ENCODE measurements around the gene APLP1. TPM values are rescaled to one million over a fixed set of nuclear protein-coding genes. Genes with fewer than 3 reads are reported as not detected.
A peak's percentile ranks its signal among the peaks of the same experiment; 100 is the strongest.

Gene APLP1
- total RNA-seq, 2 donors from 2014 or later = 17.5 to 33.6 TPM

DNA sequence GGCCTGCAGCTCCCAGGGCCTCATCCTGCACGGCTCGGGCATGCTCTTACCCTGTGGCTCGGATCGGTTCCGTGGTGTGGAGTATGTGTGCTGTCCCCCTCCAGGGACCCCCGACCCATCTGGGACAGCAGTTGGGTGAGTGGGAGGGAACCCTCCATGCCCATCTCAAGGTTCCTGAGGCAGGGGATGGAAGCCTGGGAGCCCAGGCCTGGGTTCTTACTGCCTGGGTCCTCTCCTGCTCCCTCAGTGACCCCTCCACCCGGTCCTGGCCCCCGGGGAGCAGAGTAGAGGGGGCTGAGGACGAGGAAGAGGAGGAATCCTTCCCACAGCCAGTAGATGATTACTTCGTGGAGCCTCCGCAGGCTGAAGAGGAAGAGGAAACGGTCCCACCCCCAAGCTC lies 3.2 kb downstream of the APLP1 start:
- Histone ChIP-seq H3K4me1 (peaks cover 0 to 26% of the 10 kb centered on the region in 2 donors), H3K36me3 (no peaks in the 10 kb centered on the region), H3K4me3 (no peak overlapping the region), H3K9me3 (no peaks in the 10 kb centered on the region), H3K27ac (no peak overlapping the region), H3K27me3 (no peaks in the 10 kb centered on the region)
- no peak for DNase-seq (ENCODE audit: low spot score)
- TF ChIP-seq CTCF (IDR thresholded peaks at IDR 0.05) = no peak

DNA sequence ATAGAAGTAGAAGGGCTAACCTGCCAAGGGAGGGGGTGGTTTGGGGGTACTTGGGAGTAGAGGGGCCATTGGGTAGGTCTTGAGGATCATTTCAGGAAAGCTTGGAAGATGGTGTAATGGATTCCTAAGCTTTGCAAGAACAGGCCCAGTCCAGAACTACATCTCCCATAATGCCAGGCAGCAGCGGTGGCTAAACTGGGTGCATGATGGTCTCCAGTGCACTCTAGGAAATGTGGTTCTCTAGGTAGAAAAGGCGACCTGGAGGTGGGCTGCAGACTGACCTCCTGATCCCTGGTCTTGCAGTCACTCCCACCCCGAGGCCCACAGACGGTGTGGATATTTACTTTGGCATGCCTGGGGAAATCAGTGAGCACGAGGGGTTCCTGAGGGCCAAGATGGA lies 3.8 kb downstream of the APLP1 start:
- H3K9me3 ChIP-seq = no peaks in the 10 kb centered on the region
- H3K27me3 ChIP-seq = no peaks in the 10 kb centered on the region
- DNase-seq (ENCODE audit: low spot score) = no peak
- TF ChIP-seq CTCF (IDR thresholded peaks at IDR 0.05) = no peak
- H3K27ac ChIP-seq = no peak overlapping the region
- H3K36me3 ChIP-seq = no peaks in the 10 kb centered on the region
- no peak overlapping the region for H3K4me3 ChIP-seq
- H3K4me1 ChIP-seq = peaks cover 0 to 26% of the 10 kb centered on the region in 2 donors

- DNase-seq (ENCODE audit: low spot score) = no peak
- H3K4me1 ChIP-seq = peaks cover 0 to 14% of the 10 kb centered on the region in 2 donors
- H3K9me3 ChIP-seq = no peaks in the 10 kb centered on the region
- no peaks in the 10 kb centered on the region for H3K36me3 ChIP-seq
- TF ChIP-seq CTCF (IDR thresholded peaks at IDR 0.05) = no peak
- H3K27me3 ChIP-seq = no peaks in the 10 kb centered on the region
- H3K4me3 ChIP-seq = no peak overlapping the region
- H3K27ac ChIP-seq = no peak overlapping the region
These were observed 6.1 kb downstream of the APLP1 start for GRCh38 chr19:35874392-35874930.

- Histone ChIP-seq H3K27me3 (no peaks in the 10 kb centered on the region), H3K9me3 (no peaks in the 10 kb centered on the region), H3K36me3 (no peaks in the 10 kb centered on the region), H3K4me3 (no peak overlapping the region), H3K4me1 (peaks cover 0 to 7% of the 10 kb centered on the region in 2 donors), H3K27ac (no peak overlapping the region)
- DNase-seq (ENCODE audit: low spot score) = no peak
- TF ChIP-seq CTCF (IDR thresholded peaks at IDR 0.05) = no peak
These were observed 10.7 kb downstream of the APLP1 start for GRCh38 chr19:35879068-35879467.

DNA sequence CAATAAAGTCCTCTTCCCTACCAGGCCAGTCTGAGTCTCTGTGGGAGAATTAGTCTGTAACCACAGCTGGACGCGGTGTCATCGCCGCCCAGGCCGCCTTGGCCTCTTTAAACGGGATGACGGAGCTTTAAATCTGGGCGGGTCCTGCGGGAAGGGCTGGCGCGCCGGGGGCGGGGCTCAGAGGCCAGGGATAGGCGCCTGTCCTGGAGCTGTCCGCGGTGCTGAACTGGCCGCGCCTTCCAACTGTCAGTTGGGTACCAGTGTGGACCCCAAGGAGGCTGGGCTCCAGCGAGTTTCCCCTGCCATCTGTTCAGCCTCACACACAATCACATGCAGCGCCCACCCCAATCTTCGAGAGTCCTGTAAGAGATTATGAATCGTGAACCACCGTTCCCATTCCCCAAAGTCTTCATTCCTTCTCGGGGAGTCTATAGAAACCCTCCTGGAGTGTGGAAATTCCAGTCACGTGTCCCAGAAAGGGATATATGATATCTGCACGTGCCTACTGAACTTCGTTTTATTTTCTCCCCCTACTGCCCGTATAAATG lies 11.5 kb downstream of the APLP1 start:
- Histone ChIP-seq H3K27ac (no peak overlapping the region), H3K4me1 (peaks cover 0 to 7% of the 10 kb centered on the region in 2 donors), H3K27me3 (no peaks in the 10 kb centered on the region), H3K4me3 (no peak overlapping the region), H3K36me3 (no peaks in the 10 kb centered on the region), H3K9me3 (no peaks in the 10 kb centered on the region)
- no peak for TF ChIP-seq CTCF (IDR thresholded peaks at IDR 0.05)
- peak; percentile 86 for DNase-seq (ENCODE audit: low spot score)

Data from right atrium auricular region (tissue), 2 donors.